Progenitor cell of endocrine pancreas (in vitro differentiated cells): ENCODE results near the gene ZNF79. TPM values are rescaled to one million over a fixed set of nuclear protein-coding genes. Genes with fewer than 3 reads are reported as not detected.
A peak's percentile ranks its signal among the peaks of the same experiment; 100 is the strongest.

Experiments
- DNase-seq: peaks from one replicate; pipeline ENCODE4 v3.0.0; 2021; ENCODE audit warnings: low spot score; ENCODE audit not compliant: unreplicated experiment
- H3K27ac Mint-ChIP-seq: 2 replicates; pipeline ENCODE4 v1.8.0; 2021; ENCODE audit warnings: mild to moderate bottlenecking, moderate library complexity, mixed read lengths
- H3K27me3 Mint-ChIP-seq: 2 replicates; pipeline ENCODE4 v1.8.0; 2021; ENCODE audit warnings: mixed read lengths
- H3K36me3 Mint-ChIP-seq: 2 replicates; pipeline ENCODE4 v1.8.0; 2022; ENCODE audit warnings: mixed read lengths; ENCODE audit not compliant: insufficient read depth
- H3K4me1 Mint-ChIP-seq: 2 replicates; pipeline ENCODE4 v1.8.0; 2021; ENCODE audit warnings: low read depth, mixed read lengths
- H3K4me3 Mint-ChIP-seq: 2 replicates; pipeline ENCODE4 v1.8.0; 2021; ENCODE audit warnings: low read depth, mild to moderate bottlenecking, moderate library complexity, mixed read lengths
- H3K9me3 Mint-ChIP-seq: 2 replicates; pipeline ENCODE4 v1.8.0; 2021; ENCODE audit warnings: low read depth, mixed read lengths
- total RNA-seq: library from RNA; stranded (reverse); gene quantifications from 2 replicates; pipeline ENCODE4 v1.2.1, GENCODE V29; 2021
- TF ChIP-seq, protein P1 (sequence below): fragments of 200-600 bp; sonication (generic); IDR thresholded peaks from one replicate; pipeline ENCODE4 v1.5.0; 2021; ENCODE audit warnings: antibody characterized with exemption, mild to moderate bottlenecking; ENCODE audit not compliant: unreplicated experiment

The ZNF79 gene
- total RNA-seq, 1 donor from 2014 or later, result 12.4 TPM

DNA sequence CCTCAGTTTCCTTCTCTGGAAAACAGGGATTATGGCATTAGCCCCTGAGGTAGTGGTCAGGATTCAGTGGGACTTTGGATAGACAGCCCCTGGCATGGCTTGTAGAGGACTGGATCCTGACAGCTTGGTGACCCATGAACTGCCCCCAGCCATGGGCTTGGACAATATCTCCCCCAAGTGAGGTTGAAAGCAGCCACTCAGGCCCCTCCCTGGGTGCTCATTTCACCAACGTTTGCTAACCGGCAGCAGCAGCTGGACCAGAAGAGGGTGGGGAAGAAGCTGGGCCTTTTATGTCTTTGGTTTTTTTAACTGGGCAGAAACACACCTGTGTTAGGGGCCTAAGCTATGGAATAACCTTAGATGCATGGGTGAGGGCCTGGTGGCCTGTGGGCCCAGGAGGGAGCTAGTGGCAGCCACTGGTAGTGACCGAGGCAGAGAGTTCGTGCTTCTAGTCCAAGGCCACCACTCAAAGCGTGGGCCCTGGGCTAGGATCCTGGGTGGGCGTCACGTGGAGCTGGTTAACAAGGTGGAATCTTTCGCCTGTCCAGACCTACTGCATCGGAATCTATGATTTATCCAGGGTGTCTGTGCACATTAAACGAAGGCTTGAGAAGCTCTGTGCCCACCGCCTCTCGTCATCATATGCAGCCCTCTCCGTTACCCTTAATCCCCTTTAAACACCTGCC is 25.3 kb upstream of the ZNF79 start:
- H3K4me1 Mint-ChIP-seq, result peaks cover 17% of the 10 kb centered on the region
- no peaks in the 10 kb centered on the region for H3K27me3 Mint-ChIP-seq
- no peaks in the 10 kb centered on the region for H3K9me3 Mint-ChIP-seq
- no peak overlapping the region for H3K27ac Mint-ChIP-seq
- H3K36me3 Mint-ChIP-seq, result peaks cover 5% of the 10 kb centered on the region
- DNase-seq, result no peak
- TF ChIP-seq, protein P1, sequence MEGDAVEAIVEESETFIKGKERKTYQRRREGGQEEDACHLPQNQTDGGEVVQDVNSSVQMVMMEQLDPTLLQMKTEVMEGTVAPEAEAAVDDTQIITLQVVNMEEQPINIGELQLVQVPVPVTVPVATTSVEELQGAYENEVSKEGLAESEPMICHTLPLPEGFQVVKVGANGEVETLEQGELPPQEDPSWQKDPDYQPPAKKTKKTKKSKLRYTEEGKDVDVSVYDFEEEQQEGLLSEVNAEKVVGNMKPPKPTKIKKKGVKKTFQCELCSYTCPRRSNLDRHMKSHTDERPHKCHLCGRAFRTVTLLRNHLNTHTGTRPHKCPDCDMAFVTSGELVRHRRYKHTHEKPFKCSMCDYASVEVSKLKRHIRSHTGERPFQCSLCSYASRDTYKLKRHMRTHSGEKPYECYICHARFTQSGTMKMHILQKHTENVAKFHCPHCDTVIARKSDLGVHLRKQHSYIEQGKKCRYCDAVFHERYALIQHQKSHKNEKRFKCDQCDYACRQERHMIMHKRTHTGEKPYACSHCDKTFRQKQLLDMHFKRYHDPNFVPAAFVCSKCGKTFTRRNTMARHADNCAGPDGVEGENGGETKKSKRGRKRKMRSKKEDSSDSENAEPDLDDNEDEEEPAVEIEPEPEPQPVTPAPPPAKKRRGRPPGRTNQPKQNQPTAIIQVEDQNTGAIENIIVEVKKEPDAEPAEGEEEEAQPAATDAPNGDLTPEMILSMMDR, result no peak
- H3K4me3 Mint-ChIP-seq, result peak overlapping the region; percentile 82

DNA sequence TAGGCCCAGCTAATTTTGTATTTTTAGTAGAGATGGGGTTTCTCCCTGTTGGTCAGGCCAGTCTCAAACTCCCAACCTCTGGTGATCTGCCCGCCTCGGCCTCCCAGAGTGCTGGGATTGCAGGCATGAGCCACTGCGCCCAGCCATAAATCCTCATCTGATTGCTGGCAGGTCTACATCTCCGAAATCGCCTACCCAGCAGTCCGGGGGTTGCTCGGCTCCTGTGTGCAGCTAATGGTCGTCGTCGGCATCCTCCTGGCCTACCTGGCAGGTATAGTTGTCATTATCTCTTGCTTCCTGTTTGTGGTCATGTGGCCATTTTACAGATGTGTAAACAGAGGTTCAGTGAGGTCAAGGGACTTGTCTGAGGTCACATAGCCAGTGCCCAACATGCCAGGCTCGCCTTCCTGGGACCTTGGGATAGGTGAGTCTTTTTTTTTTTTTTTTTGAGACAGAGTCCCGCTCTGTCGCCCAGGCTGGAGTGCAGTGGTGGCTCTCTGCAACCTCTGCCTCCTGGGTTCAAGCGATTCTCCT is 24.4 kb upstream of the ZNF79 start:
- Mint-ChIP-seq H3K9me3 (no peaks in the 10 kb centered on the region), H3K36me3 (peaks cover 5% of the 10 kb centered on the region), H3K4me3 (no peak overlapping the region), H3K27me3 (no peaks in the 10 kb centered on the region), H3K27ac (no peak overlapping the region), H3K4me1 (peaks cover 17% of the 10 kb centered on the region)
- TF ChIP-seq, protein P1, result no peak
- DNase-seq, result no peak

- Mint-ChIP-seq H3K36me3 (peaks cover 8% of the 10 kb centered on the region), H3K4me3 (no peak overlapping the region), H3K27ac (no peak overlapping the region), H3K4me1 (peaks cover 10% of the 10 kb centered on the region), H3K9me3 (no peaks in the 10 kb centered on the region), H3K27me3 (no peaks in the 10 kb centered on the region)
- DNase-seq, result no peak
- TF ChIP-seq, protein P1, result no peak
Observed at GRCh38 chr9:127402401-127403090, 21.6 kb upstream of the ZNF79 start.

DNA sequence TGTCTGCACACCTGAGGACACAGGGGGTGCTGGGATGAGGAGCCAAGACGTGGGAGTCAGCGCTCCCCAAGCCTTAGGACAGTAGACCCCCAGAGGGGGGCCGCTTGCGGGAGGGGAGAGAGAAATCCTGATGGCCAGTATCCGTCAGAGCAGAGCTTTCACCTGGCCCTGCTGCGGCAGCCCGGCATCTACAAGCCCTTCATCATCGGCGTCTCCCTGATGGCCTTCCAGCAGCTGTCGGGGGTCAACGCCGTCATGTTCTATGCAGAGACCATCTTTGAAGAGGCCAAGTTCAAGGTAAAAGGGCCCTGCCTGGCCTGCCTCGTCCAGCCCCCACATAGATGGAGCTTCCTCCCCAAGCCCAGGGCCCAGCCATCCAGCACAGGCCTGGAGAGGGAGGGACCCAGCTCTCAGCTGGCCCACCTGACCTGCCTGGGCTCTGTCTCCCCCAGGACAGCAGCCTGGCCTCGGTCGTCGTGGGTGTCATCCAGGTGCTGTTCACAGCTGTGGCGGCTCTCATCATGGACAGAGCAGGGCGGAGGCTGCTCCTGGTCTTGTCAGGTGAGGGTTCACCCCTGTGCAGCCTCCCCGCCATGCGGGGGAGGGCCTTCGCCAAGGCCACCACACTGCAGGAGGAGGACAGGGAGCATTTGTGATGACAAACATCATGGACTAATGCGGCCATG is 20.5 kb upstream of the ZNF79 start:
- Mint-ChIP-seq H3K4me3 (no peak overlapping the region), H3K27ac (no peak overlapping the region), H3K27me3 (no peaks in the 10 kb centered on the region), H3K4me1 (peaks cover 7% of the 10 kb centered on the region), H3K36me3 (peaks cover 10% of the 10 kb centered on the region), H3K9me3 (no peaks in the 10 kb centered on the region)
- TF ChIP-seq, protein P1, result no peak
- no peak for DNase-seq

GRCh38 chr9:127404631-127405030 is 19.6 kb upstream of the ZNF79 start:
- no peak for DNase-seq
- peaks cover 7% of the 10 kb centered on the region for H3K4me1 Mint-ChIP-seq
- no peaks in the 10 kb centered on the region for H3K9me3 Mint-ChIP-seq
- TF ChIP-seq, protein P1, result no peak
- H3K27me3 Mint-ChIP-seq, result no peaks in the 10 kb centered on the region
- H3K36me3 Mint-ChIP-seq, result peaks cover 10% of the 10 kb centered on the region
- H3K27ac Mint-ChIP-seq, result no peak overlapping the region
- no peak overlapping the region for H3K4me3 Mint-ChIP-seq
